ENCODE data around the gene TOMM6. TPM values are rescaled to one million over a fixed set of nuclear protein-coding genes. Genes with fewer than 3 reads are reported as not detected.

TOMM6 gene
- total RNA-seq, 1 donor from 2014 or later: 72.3 TPM

DNA sequence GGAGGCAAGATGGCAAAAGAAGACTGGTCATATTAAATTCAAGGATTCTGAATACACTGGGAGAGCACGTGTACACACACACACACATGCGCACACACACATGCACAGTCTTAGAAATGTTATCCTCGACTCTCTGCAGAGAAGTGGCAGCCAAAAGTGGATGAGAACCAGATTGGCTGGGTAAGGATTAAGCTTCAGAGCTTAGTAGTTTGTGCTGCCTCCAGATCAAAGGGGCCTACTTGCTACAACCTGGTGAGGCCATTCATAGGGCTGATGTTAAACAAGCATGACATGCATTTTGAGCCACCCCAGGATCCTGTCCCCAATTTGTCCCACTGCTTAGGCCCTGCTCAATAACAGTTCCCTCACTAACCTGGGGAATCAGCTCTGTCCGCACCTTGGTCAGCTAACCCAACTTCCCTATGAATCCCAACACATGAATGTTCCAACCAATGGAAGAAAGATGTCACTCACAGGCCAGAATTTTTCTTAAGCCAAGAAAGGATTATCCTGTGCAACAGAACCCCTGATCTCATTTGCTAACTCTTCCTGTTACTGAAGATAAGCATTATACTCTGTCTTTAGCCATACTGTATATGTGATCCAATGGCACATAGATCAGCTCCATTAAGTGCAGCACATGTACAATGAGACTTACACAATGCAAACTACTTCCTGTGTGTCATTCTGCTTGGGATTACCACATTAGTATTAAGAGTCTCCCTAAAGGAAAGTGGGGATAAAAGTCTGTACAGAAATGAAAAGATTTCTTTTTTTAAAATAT lies 31.0 kb downstream of the TOMM6 start:
- DNase-seq (ENCODE audit: low spot score) (no peak), ATAC-seq (no peak)

DNA sequence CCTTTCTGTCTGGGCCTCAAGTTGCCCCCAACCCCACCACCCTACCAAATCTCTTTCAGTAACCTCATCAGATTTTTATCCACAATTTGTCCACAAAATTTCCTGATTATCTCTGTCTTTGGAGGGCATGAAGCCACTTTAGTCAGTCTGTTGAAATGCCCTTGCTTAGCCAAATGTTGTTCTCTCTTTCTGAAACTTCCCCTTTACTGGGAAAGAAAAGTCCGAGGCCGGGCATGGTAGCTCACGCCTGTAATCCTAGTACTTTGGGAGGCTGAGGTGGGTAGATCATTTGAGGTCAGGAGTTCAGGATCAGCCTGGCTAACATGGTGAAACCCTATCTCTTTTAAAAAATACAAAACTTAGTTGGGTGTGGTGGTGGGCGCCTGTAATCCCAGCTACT lies 33.8 kb downstream of the TOMM6 start:
- ATAC-seq (no peak), DNase-seq (ENCODE audit: low spot score) (no peak)

- ATAC-seq: no peak
- DNase-seq (ENCODE audit: low spot score): no peak
Measured at GRCh38 chr6:41822021-41822420, 34.5 kb downstream of the TOMM6 start.

DNA sequence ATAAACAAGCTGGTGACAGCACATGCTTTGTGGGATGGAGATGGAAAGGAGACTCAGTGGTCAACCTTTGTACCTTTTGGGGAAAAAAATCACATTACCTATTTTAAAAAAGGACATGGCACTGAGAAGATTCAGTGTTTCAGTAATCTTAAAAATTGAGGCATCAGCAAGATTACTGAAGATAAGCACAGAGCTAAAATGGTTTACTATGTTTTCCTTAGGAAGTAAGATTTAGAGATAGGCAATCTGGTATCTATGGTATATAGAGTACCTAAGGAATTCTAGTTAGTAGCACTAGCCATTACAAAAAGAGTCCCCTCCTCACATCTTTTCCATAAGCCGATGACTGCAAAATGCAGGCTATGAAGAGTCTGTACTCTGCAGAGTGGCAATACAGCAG lies 35.7 kb downstream of the TOMM6 start:
- DNase-seq (ENCODE audit: low spot score): no peak
- ATAC-seq: no peak

DNA sequence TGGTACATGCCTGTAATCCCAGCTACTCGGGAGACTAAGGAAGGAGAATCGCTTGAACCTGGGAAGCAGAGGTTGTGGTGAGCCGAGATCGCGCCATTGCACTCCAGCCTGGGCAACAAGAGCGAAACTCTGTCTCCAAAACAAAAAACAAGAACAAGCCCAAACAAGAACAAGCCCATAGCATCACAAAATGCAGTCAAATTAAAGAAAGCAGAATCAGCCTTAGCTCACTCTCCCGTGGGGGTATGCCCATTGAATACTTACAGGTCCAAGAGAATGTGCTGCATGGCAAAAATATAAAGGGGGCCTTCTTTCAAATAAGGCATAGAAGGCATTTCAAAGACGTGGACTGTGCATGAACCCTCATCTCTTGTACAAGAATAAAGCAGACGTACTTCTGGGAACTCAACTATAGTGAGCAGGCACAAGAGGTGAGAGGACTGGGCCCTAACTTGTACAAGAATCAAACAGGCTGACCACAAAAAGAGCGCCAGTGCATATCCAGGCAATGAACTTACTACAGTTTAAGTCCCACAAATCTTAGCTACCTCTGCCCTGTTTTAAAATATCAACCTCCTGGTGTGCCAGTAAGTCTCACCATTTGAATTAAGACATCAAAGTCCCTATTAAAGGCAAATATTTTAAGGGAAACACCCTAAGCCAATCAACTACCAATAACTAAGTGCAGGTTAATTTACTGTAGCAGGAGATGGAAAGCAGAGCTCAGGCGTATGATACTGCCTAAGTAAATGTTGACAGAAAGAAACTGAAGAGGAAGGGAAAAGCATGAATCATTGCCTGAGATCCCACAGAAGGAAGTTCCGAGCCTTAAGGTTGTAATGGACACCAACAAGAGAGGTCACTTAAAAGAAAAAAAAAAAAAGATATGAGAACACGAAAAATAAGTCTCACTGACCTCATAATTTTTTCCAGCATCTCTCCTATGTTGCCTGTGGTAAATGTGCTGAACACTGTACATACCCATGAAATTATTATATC lies 37.4 kb downstream of the TOMM6 start:
- ATAC-seq (no peak), DNase-seq (ENCODE audit: low spot score) (no peak)

- ATAC-seq (no peak), DNase-seq (ENCODE audit: low spot score) (no peak)
Measured at GRCh38 chr6:41826343-41827022, 39.0 kb downstream of the TOMM6 start.

DNA sequence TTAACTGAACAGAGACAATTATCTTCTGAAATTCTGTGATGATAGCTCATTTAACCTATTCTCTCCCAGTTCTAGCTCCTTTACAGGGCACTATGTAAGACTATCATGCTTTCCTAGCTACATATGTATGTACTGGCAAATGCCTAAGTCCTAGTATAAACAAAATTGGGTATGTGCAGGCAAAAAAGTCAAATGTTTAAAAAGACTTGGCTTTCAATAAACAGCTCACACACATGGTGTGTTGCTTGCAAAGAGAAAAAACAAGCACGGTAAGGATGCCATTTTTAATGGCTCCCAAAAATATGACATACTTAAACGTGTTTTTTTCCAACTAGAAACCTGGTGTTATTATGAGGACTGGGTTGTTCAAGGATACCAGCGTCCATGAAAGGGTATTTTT lies 44.8 kb downstream of the TOMM6 start:
- DNase-seq (ENCODE audit: low spot score) (no peak), ATAC-seq (no peak)

DNA sequence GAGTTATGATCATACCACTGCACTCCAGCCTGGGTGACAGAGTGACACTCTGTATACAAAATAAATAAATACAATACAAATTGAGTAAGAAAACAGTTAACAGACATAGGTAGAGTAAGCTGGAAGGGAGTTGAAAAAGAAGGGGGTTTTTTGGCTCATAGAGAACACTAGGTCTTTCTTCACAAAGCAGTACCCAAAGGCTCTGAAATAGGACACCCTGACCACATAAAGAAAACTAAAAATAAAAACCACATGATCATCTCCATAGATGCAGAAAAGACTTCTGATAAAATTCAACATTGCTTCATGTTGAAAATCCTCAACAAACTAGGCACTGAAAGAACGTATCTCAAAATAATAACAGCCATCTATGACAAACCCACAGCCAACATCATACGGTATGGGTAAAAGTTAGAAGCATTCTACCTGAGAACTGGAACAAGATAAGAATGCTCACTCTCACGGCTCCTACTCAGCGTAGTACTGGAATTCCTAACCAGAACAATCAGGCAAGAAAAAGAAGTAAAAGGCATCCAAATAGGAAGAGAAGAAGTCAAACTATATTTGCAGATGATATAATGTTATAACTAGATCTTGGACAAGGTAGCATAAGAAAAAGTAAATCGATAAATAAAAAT lies 48.6 kb downstream of the TOMM6 start:
- no peak for ATAC-seq
- DNase-seq (ENCODE audit: low spot score): no peak

- no peak for DNase-seq (ENCODE audit: low spot score)
- ATAC-seq: no peak
Measured at GRCh38 chr6:41836660-41837052, 49.2 kb downstream of the TOMM6 start.

Other genes with a start within 250 kb of the TOMM6 start
- gene FOXP4, start 241.3 kb upstream of the TOMM6 start, total RNA-seq: 24.6 TPM
- gene MDFI, start 149.2 kb upstream of the TOMM6 start, total RNA-seq: not detected
- gene TFEB, start 52.1 kb upstream of the TOMM6 start, total RNA-seq: 8.9 TPM
- gene PGC, start 40.3 kb upstream of the TOMM6 start, total RNA-seq: 0.63 TPM
- gene FRS3, start 7.8 kb upstream of the TOMM6 start, total RNA-seq: 4.4 TPM
- 7.3 TPM for gene PRICKLE4, start 6.9 kb upstream of the TOMM6 start, total RNA-seq
- 1.9 TPM for gene USP49, start 107.7 kb downstream of the TOMM6 start, total RNA-seq
- 9.4 TPM for gene MED20, start 133.4 kb downstream of the TOMM6 start, total RNA-seq
- gene BYSL, start 133.8 kb downstream of the TOMM6 start, total RNA-seq: 5.3 TPM
- 14.7 TPM for gene CCND3, start 154.1 kb downstream of the TOMM6 start, total RNA-seq